A549 (cell line): ENCODE measurements around the gene XIRP1. TPM values are rescaled to one million over a fixed set of nuclear protein-coding genes. Genes with fewer than 3 reads are reported as not detected.

Source experiments
- ATAC-seq, 2 experiments: fragments of 200-7000 bp in 1 of 2; fragments of >200 bp in 1 of 2; cut with Nextera tagmentation in 1 of 2; cut with Tn5 transposase in 1 of 2; 3 replicates each; pipeline versions ENCODE4 v1.8.0 to v1.9.1; 2018 to 2020; ENCODE audit warnings: mild to moderate bottlenecking in 1 of 2, moderate library complexity in 1 of 2
- CTCF ChIA-PET: fragments of 300-600 bp; sonication (Branson Sonifier 250); formaldehyde crosslinking; extraction: SDS; loops from one replicate; lab custom pipeline; 2021; ENCODE audit warnings: antibody characterized with exemption, inconsistent platforms; lab: Yijun Ruan, JAX
- POLR2A ChIA-PET: fragments of 350-600 bp; formaldehyde crosslinking; extraction: SDS; loops from one replicate; lab custom pipeline; 2021; ENCODE audit warnings: antibody characterized with exemption, inconsistent platforms; lab: Yijun Ruan, JAX
- DNase-seq, 2 experiments: peaks; one replicate each; pipeline versions ENCODE4 v3.0.0 to v3.0.0-alpha.2; 2011 to 2016; ENCODE audit warnings: low read depth in 1 of 2, low spot score in 1 of 2
- FAIRE-seq: peaks from 2 replicates; lab custom pipeline; 2011; peaks lifted over from hg19 to GRCh38; lab: Jason Lieb, UNC
- H3K27ac ChIP-seq, 2 experiments: fragments of >200 bp; sonication (Bioruptor Twin); formaldehyde crosslinking; 3 replicates each; pipeline ENCODE4 v1.5.1; 2016 to 2017
- H3K4me1 ChIP-seq: fragments of >200 bp; sonication (Bioruptor Twin); formaldehyde crosslinking; 3 replicates; pipeline ENCODE4 v1.6.1; 2016
- H3K4me2 ChIP-seq: fragments of >200 bp; sonication (Bioruptor Twin); formaldehyde crosslinking; 3 replicates; pipeline ENCODE4 v1.6.1; 2016
- H3K4me3 ChIP-seq: fragments of >200 bp; sonication (Bioruptor Twin); formaldehyde crosslinking; 3 replicates; pipeline ENCODE4 v1.5.1; 2016
- H3K9me3 ChIP-seq: fragments of >200 bp; sonication (Bioruptor Twin); formaldehyde crosslinking; 3 replicates; pipeline ENCODE4 v1.6.1; 2016
- BCL3 ChIP-seq: fragments of >200 bp; sonication (Bioruptor Twin); formaldehyde crosslinking; IDR thresholded peaks from 3 replicates; pipeline ENCODE4 v1.6.1; 2016
- CEBPB ChIP-seq, 2 experiments: fragments of >200 bp in 1 of 2; sonication (Bioruptor Twin) in 1 of 2; formaldehyde crosslinking in 1 of 2; IDR thresholded peaks; 2 replicates each; pipeline ENCODE4 v1.6.1; 2012 to 2016
- ELK1 ChIP-seq: fragments of 150-350 bp; IDR thresholded peaks from 2 replicates; pipeline ENCODE4 v1.6.1; 2014; ENCODE audit warnings: low read depth, mild to moderate bottlenecking, low read length
- FOSL2 ChIP-seq, 2 experiments: fragments of 450-650 bp in 1 of 2; fragments of >200 bp in 1 of 2; sonication (Bioruptor Twin) in 1 of 2; formaldehyde crosslinking; IDR thresholded peaks; 2 replicates each; pipeline versions ENCODE4 v1.5.0 to v1.6.1; 2016 to 2020; ENCODE audit warnings: mild to moderate bottlenecking in 1 of 2, moderate library complexity in 1 of 2
- HDAC2 ChIP-seq: fragments of 200-600 bp; sonication (generic); IDR thresholded peaks from 2 replicates; pipeline ENCODE4 v1.6.1; 2016
- HES2 ChIP-seq: fragments of >200 bp; sonication (Bioruptor Twin); formaldehyde crosslinking; IDR thresholded peaks from 2 replicates; pipeline ENCODE4 v1.6.1; 2016
- HOXA7 ChIP-seq: fragments of 250-450 bp; sonication (Bioruptor Pico); IDR thresholded peaks from 2 replicates; pipeline ENCODE4 v1.5.0; 2020; ENCODE audit warnings: mild to moderate bottlenecking, moderate library complexity
- JUN ChIP-seq, 2 experiments: fragments of >200 bp; sonication (Bioruptor Twin); formaldehyde crosslinking; IDR thresholded peaks; 2 replicates in 1 of 2; 3 replicates in 1 of 2; pipeline ENCODE4 v1.6.1; 2016 to 2017
- JUNB ChIP-seq: fragments of >200 bp; sonication (Bioruptor Twin); formaldehyde crosslinking; IDR thresholded peaks from 2 replicates; pipeline ENCODE4 v1.6.1; 2016
- MAFK ChIP-seq: fragments of 450-650 bp; IDR thresholded peaks from 2 replicates; pipeline ENCODE4 v1.6.1; 2014; ENCODE audit not compliant: partially characterized antibody
- MYC ChIP-seq: IDR thresholded peaks from 2 replicates; pipeline ENCODE4 v1.6.1; 2012; ENCODE audit warnings: mild to moderate bottlenecking, inconsistent platforms, low read length, improper control_type of control experiment, borderline replicate concordance
- NPAS2 ChIP-seq: fragments of 250-450 bp; sonication (Bioruptor Pico); IDR thresholded peaks from 2 replicates; pipeline ENCODE4 v1.8.0; 2022; ENCODE audit warnings: mild to moderate bottlenecking, moderate library complexity, borderline replicate concordance
- PHF8 ChIP-seq: fragments of 200-600 bp; sonication (generic); IDR thresholded peaks from 2 replicates; pipeline ENCODE4 v1.6.1; 2016; ENCODE audit warnings: low read depth, mild to moderate bottlenecking, antibody characterized with exemption, moderate library complexity, borderline replicate concordance
- POLR2A ChIP-seq: IDR thresholded peaks from 2 replicates; pipeline ENCODE4 v1.6.1; 2012; ENCODE audit warnings: mild to moderate bottlenecking, low read length
- RAD21 ChIP-seq, 2 experiments: fragments of >200 bp in 1 of 2; sonication (Bioruptor Twin) in 1 of 2; formaldehyde crosslinking in 1 of 2; IDR thresholded peaks in 1 of 2; conservative IDR thresholded peaks in 1 of 2; 2 replicates in 1 of 2; 3 replicates in 1 of 2; pipeline ENCODE4 v1.6.1; 2012 to 2018; ENCODE audit warnings: inconsistent platforms in 1 of 2
- RFX5 ChIP-seq: fragments of 450-650 bp; IDR thresholded peaks from 2 replicates; pipeline ENCODE4 v1.7.1; 2014; ENCODE audit warnings: antibody characterized with exemption, mild to moderate bottlenecking, moderate library complexity
- ZC3H11A ChIP-seq: fragments of 450-650 bp; IDR thresholded peaks from 2 replicates; pipeline ENCODE4 v1.6.1; 2014; ENCODE audit warnings: antibody characterized with exemption, mild to moderate bottlenecking
- WGBS: methylation state at CpG from one replicate; pipeline ENCODE4 v1.1.6; 2017; ENCODE audit errors: missing lambda C conversion rate; 5-methylcytosine and 5-hydroxymethylcytosine counted together
- polyA plus RNA-seq, 4 experiments: library from polyadenylated mRNA; depleted of rRNA in 3 of 4; stranded (reverse); fragments of >200 nt; fragmentation: RNase III in 1 of 4; extraction: RNeasy Plus Mini Kit Qiagen cat#74134 plus additional on column Dnase treatment in 1 of 4; gene quantifications; 2 replicates in 3 of 4; 3 replicates in 1 of 4; pipeline ENCODE4 v1.2.3, GENCODE V29; 2011 to 2017
- TF ChIP-seq, protein P1 (sequence below): IDR thresholded peaks from 2 replicates; pipeline ENCODE4 v1.6.1; 2012
- TF ChIP-seq, protein P2 (sequence below): IDR thresholded peaks from 2 replicates; pipeline ENCODE4 v1.6.1; 2012; ENCODE audit warnings: low read depth, borderline replicate concordance
- TF ChIP-seq, protein P3 (sequence below): fragments of 200-600 bp; sonication (generic); IDR thresholded peaks from 2 replicates; pipeline ENCODE4 v1.6.1; 2016; ENCODE audit warnings: antibody characterized with exemption, mild to moderate bottlenecking, moderate library complexity

XIRP1 gene
- polyA plus RNA-seq, 2 of the 4 experiments (the other 2 are of a cell fraction) = not detected

- no peak overlapping the region for H3K27ac ChIP-seq
- peaks cover 11% of the 10 kb centered on the region; the same call in 2 of the 3 replicates for H3K4me1 ChIP-seq
- H3K4me3 ChIP-seq = no peak overlapping the region
- TF ChIP-seq HOXA7 (CRISPR knock-in tag) (no peak), FOSL2 (IDR thresholded peaks at IDR 0.05) (no peak), FOSL2 (CRISPR knock-in tag; IDR thresholded peaks at IDR 0.05) (no peak), CEBPB (IDR thresholded peaks at IDR 0.05) (no peak), BCL3 (no peak), MAFK (no peak), RAD21 (conservative IDR thresholded peaks at IDR 0.05 in 1 of 2, IDR thresholded peaks at IDR 0.05 in 1 of 2) (no peak), PHF8 (no peak), JUN (IDR thresholded peaks at IDR 0.05) (no peak), POLR2A (no peak), JUNB (no peak), ZC3H11A (no peak), MYC (no peak), ELK1 (no peak), RFX5 (no peak), NPAS2 (no peak), HDAC2 (no peak), HES2 (no peak)
- TF ChIP-seq, protein P1, sequence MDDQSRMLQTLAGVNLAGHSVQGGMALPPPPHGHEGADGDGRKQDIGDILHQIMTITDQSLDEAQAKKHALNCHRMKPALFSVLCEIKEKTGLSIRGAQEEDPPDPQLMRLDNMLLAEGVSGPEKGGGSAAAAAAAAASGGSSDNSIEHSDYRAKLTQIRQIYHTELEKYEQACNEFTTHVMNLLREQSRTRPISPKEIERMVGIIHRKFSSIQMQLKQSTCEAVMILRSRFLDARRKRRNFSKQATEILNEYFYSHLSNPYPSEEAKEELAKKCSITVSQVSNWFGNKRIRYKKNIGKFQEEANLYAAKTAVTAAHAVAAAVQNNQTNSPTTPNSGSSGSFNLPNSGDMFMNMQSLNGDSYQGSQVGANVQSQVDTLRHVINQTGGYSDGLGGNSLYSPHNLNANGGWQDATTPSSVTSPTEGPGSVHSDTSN = no peak
- TF ChIP-seq, protein P2, sequence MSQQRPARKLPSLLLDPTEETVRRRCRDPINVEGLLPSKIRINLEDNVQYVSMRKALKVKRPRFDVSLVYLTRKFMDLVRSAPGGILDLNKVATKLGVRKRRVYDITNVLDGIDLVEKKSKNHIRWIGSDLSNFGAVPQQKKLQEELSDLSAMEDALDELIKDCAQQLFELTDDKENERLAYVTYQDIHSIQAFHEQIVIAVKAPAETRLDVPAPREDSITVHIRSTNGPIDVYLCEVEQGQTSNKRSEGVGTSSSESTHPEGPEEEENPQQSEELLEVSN = no peak
- TF ChIP-seq, protein P3, sequence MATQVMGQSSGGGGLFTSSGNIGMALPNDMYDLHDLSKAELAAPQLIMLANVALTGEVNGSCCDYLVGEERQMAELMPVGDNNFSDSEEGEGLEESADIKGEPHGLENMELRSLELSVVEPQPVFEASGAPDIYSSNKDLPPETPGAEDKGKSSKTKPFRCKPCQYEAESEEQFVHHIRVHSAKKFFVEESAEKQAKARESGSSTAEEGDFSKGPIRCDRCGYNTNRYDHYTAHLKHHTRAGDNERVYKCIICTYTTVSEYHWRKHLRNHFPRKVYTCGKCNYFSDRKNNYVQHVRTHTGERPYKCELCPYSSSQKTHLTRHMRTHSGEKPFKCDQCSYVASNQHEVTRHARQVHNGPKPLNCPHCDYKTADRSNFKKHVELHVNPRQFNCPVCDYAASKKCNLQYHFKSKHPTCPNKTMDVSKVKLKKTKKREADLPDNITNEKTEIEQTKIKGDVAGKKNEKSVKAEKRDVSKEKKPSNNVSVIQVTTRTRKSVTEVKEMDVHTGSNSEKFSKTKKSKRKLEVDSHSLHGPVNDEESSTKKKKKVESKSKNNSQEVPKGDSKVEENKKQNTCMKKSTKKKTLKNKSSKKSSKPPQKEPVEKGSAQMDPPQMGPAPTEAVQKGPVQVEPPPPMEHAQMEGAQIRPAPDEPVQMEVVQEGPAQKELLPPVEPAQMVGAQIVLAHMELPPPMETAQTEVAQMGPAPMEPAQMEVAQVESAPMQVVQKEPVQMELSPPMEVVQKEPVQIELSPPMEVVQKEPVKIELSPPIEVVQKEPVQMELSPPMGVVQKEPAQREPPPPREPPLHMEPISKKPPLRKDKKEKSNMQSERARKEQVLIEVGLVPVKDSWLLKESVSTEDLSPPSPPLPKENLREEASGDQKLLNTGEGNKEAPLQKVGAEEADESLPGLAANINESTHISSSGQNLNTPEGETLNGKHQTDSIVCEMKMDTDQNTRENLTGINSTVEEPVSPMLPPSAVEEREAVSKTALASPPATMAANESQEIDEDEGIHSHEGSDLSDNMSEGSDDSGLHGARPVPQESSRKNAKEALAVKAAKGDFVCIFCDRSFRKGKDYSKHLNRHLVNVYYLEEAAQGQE = no peak
- TF ChIP-seq, all 56 proteins: peak for 0
- ChIA-PET POLR2A (interaction anchor here (1.2 kb wide), 1 partner anchor 33 kb away, joined by 5 read pairs; no protein-coding TSS in a partner anchor), CTCF (interaction anchor here (0.5 to 17.2 kb wide), 12 partner anchors 11 to 560 kb away, joined by 3 to 459 read pairs (median 4); partner anchors contain the start of gene CX3CR1)
- H3K4me2 ChIP-seq = no peak overlapping the region
- FAIRE-seq = no peak
- DNase-seq = no peak
- no peaks in the 10 kb centered on the region for H3K9me3 ChIP-seq
- WGBS = 76% methylated on average over 9 of the region's 12 CpGs
- no peak for ATAC-seq
These were observed 8.1 kb downstream of the XIRP1 start for GRCh38 chr3:39184081-39184967.
